HG03558 (cell line): ENCODE data around the gene FNBP1L.

Experiments used
- ATAC-seq: cut with Tn5 transposase; IDR thresholded peaks from one replicate; pipeline ENCODE4 v1.9.1; 2021; ENCODE audit warnings: moderate number of reproducible peaks; ENCODE audit not compliant: unreplicated experiment; ENCODE audit errors: extremely low read depth

Gene FNBP1L

DNA sequence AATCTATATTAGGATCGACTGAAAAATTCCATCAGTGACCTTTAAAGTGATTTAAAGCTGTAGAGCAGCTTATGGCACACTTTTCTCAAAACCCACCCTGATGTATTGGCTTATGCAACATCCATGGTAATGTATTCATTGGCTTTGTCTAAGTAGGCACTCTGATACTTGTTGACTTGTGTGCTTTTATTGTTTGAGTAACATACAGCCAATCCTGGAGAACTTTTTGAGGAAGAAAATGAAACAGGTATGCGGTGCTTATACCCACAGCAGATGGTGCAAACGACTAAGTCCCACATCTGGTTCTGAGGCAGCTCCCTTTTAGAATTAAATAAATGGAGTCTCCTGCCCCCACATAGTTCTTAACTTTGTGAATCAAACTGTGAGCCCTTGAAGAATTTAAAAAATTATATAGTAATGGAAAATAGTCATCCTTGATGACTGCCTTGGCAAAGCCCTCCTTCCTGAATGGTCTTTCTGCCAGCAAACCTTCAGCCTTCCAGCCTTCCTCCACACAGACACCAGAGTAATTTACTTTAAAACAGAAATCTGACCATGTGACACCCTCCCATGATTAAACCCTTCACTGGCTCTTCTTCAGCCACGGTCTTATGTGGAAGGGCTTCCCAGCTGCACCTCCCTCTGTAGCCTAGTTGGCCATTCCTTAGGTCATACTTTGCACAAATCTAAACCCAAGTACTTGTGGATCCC lies 117.7 kb downstream of the FNBP1L start:
- ATAC-seq: no peak

DNA sequence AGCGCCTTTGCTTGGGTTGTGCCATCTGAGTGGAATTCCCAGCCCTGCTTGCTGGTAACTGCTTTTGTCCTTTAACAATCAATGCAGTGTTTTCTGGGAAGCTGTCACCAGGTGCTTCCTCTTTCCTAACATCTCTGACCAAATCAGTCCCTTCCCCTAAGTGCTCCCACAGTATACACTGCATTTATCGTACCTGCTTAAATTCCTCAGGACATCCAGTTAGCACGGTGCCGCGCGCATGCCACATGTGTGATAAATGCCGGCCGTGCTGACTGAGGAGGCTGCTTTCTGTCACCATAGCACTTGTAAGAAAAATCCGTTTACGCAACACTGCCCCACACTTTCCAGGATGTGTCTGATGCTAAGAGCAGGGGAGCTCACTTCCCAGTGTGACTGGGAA lies 118.3 kb downstream of the FNBP1L start:
- no peak for ATAC-seq

DNA sequence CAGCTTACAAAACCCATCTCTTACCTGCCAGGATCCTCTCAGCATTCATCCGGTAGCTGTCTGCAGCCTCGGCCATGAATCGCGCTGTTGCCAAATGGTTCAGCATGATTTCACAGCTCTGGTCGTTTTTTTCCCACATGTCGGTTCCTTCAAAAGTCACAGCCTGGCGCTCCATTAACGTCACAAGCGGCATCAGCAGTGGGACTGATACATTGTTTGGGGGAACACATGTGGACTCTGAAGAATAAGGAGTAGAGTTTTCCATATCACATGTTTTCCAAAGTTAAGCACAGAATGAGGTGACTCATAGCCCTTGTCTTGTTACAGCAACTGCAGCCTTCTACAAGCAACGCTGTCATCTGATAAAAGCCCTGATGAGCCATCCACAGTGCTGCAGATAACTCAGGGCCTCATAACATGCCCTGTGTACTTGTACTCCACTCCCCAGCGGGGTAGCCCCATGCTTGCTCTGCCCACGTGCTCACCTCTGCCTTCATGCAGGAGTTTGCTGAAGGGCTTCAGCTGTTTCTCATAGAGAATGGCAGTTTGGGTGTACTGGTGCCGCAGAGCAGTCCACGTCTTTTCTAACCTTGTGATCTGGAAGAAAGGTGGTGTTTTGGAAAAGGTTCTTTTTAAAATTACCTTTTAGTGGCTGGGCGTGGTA lies 119.5 kb downstream of the FNBP1L start:
- no peak for ATAC-seq

DNA sequence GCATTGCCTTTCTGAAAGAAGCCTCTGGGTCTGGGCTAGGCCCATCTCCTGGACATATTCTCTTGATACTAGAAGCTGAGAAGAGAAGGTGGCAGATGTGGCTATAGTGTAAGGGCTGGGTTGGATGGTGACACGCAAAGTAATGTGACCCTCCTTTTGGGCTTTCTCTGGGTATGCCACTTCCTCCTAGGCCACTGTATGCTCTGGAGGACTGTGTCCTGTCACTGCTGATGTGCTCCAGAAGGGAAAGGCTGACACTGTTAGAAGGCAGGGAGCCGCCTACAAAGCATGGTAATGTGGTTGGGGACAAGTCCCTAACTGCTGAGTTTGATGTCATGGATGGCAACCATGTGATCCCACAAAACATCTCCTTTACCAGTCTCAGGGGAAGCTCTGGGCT lies 121.6 kb downstream of the FNBP1L start:
- ATAC-seq: no peak

DNA sequence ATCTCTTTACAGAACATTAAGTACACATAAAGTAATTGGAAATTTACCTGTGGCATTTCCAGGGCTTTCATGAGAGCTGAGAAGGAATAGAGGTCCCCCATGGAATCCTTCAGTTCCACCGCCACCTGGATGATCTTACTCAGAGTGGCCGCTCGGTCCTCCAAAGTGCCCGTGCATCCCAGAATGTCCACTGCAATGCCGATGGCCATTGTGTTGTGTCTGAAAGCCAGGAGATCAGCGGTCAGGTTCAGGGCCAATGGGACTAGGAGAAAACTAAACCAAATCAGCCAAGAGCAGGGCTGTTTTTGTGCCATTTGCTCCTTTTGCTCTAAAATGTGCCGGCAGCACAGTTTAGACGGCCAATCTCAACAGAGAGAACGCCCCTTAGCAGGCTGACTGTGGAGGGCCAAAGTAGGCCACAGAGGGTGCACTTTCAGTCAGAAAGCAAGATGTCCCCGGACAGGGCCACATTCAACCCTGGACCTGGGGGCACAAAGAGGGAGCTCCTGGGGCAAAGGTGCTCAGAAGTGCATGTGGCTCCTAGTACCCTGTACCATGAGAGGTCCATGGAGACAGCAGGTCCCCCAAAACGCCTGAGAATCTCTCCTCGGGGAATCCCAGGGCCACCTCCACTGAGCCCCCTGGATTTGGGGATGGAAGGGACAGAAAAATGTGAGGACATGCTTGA lies 123.8 kb downstream of the FNBP1L start:
- no peak for ATAC-seq

DNA sequence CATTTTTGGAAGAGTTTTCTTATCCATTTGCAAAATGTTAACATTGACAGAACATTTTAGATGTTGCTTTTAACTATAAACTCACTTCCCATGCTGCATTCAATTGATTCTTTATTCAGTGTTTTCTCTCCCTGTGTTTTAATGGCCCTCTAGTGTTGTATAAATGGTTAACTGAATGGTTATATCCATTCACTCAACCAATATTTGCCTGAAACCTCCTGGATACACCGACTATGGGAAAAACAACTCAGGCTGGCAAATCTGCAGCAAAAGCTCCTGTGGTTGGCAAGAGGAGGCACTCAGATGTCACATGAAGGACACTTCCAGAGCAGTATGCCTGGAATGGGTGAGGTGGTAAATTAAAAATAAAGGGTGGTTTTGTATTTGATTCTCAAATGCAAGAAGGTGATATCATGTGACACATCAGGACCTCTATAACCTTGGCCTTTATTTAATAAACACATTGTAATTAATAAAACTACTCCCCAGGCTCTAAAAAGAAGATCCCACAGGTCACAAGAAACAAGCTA lies 126.1 kb downstream of the FNBP1L start:
- ATAC-seq: no peak

DNA sequence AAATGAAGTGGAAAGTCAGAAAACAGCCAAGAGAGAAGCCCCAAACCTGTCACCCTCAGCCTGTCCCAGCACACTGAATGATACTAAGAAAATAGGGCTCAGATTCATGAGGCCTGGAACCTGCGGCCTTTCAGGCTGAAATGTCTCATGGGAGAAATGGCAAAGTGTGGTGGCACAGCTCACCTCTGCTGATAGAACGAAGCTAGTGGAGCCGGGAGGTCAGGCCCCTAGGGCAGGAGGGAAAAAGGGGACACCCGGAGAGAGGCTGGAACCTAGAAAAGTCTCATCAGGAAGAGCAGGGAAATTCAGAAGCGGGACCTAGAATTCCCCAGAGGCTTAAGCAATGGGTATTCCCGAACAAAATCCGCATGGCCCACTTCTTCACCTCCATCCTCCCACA lies 126.6 kb downstream of the FNBP1L start:
- ATAC-seq: no peak

DNA sequence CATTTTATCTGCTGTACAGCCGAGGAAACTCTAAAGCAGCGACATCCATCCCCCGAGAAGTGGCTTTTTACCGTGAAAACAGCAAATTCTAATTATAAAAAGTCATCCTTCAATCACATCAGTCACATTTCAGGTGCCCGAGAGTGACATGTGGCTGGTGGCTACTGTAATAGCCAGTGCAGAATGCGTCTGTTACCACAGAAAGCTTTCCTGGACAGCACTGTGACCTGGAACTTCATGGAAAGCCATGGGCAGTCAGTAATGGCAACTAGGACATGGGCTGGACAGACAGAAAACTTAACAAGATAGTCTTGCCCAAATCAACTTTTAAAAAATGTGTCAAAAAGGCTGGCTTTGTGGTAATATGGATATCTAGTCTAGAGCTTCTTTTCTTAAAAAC lies 127.1 kb downstream of the FNBP1L start:
- no peak for ATAC-seq

DNA sequence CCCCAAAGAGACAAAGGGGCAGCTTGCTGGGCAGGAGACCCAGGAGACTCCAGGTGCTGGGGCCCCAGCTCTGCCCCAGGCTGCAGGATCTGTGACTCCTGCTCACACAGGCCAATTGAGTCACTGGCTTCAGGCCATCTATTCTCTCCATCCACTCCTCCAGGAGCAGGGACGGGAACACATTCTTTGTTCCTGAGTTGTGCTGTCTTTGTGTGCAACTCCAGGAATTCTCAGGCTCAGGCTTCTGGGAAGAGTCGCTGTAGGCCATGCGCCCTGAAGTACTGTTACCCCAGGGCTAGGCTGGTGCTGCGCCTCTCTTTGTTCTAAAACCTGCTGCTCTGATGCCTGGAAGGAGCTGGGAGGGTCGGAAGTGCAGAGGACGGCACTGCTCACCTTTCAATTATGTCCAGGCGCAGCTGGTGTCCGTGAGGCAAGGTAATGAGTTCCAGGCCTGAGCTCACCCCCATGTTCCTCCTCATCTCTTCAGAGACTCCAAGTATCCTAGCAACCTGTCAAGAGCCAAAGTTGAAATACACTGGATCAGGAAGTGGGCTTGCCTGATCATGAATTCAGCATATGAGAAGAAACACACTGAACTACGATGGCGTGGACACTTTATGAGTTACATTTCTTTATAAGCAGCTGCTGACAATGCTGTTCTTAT lies 127.8 kb downstream of the FNBP1L start:
- ATAC-seq: no peak

DNA sequence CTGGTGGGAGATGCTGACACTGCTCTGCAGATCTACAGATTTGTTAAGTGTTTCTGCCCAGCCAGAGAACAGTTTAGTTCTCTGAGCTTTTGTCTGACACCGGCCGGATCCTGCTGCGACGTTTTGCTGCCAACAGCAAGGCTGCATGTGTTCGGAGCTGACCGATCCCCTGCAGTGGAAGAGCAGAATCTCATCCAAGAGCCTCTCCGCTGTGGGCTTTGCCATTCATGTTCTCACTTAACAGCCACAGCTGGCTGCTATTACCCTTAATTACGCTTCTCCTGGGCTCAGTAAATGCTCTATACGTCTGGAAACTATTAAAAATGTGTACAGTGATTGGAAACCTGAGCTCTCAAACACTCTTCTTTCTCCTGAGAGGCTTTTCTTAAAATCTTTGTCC lies 128.4 kb downstream of the FNBP1L start:
- no peak for ATAC-seq

DNA sequence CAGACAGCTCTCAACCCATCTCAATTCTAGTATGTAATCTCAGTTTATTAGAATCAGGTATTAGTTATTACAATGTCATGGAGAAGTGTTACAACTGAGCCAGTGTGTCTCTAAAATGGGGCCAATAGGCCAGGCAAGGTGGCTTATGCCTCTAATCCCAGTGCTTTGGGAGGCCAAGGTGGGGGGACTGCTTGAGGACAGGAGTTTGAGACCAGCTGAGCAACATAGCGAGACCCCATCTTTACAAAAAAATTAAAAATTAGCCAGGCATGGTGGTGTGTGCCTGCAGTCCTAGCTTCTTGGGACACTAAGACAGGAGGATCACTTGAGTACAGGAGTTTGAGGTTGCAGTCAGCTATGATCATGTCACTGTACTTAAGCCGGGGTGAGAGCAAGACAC lies 128.8 kb downstream of the FNBP1L start:
- no peak for ATAC-seq

DNA sequence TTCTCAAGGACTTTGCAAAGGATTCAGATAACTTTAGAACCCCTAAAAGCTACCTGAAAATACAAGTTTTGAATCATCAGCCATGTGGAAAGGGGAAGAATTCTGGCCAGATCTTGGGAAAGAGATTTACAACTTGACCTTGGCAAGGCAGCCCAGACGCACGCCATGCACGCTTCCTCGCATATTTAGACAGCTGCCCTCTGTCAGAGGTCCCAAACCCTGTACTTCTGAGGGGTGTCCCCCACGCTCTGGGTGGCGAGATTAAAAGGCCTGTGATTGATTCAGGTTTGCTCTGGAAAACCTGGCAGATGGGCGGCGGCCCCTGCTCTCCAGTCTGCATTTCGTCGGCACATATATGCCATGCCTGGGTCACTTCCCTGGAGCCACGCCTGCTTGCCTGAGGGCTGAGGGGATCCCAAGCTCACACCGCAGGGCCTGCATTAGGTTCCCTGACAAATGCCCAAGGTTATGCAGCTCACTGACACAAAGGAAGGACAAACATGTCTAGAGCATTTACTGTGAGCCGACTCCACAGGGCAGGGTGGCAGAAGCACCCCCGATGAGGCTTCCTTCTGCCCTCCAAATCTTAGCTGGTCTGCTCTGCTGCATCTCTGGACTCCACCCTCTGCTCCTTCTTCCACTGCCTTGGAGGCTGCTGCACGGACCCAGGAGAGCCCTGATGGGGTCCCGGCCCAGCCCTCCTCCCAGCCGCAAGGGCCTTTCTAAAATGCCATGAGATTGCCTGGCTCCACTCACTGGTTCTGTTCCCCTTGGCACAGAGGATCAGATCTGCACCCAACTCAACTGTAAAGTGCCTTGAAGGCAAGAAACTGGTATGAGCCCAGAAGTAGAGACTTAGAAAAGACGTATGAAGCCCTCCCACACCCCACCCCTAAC lies 129.9 kb downstream of the FNBP1L start:
- no peak for ATAC-seq

DNA sequence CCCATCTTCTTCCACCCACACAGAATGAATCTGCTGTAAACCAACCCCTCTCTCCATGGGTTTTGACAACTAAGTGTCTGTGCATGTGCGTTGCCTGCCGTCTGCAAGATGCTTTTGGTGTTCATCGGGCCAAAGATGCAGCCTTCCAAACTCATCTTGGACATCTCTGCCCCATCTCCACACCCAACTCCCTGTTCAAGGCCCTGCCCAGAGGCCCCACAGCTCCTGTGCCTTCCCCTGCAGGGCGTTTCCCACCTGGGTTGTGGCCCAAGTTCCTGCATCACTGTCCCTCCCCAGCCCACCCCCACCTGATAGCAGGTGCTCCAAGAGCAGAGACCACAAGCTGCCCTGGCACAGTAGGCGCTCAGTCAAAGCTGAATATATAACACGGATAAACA lies 130.5 kb downstream of the FNBP1L start:
- ATAC-seq: no peak

DNA sequence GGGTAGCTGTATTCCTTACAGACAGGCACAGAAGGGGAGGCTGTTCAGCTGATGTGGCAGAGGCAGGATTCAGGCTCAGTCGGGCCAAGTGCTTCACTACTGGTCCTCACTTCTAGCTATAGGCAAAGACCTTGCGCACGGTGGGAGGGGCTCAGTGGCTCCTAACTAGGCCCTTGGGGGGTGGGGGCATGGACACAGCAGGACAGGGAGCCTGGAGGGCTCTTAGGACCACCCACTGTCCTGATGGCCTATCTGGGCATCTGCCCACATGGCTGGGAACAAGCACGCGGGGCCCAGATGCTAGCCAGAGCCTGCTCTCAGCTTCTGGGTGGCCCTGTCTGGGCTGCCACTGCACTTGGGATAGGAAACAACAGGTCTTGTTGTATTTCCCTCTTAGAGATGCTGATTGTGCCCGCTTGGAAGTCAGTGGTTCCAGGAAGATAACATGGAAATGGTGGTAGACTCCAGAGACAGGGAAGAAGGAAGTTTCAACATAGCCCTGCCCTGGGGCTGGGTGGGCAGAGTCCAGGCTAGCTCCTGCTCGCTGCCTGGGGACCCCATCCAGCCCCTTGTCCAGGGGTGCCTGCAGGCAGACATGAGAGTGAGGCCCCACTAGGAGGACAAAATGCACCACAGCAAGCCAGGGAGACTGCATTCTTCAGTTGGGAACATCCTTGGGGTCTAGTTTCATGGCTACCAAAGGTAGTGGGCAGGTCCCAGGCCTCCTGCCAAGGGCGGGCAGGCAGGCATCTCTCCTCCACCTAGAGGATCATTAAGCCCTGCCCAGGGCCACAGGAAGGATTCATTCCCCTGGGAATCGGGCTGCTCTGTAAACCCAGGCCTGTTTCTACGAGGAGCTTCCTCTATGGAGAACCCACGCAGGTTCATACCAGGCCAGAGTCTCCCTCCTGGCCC lies 131.2 kb downstream of the FNBP1L start:
- ATAC-seq: no peak

DNA sequence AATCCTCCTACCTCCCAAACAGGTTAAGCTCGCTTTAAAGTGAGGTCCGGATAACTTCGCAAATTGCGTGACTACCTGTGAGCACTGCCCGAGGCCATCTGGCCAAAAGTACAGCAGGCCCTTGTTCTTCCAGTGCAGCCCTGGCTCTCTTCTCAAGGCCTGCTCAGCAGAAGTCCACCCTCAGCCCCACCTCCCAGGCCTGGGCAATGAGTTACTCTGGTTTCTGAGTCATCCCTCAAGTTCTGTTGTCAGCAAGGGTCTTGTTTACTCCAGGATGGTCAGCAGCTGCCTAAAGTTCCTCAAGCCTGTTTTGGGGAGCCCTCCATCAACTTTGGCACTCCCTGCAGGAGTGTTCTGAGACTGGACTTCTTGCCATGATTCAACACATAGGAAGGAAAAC lies 132.0 kb downstream of the FNBP1L start:
- no peak for ATAC-seq

DNA sequence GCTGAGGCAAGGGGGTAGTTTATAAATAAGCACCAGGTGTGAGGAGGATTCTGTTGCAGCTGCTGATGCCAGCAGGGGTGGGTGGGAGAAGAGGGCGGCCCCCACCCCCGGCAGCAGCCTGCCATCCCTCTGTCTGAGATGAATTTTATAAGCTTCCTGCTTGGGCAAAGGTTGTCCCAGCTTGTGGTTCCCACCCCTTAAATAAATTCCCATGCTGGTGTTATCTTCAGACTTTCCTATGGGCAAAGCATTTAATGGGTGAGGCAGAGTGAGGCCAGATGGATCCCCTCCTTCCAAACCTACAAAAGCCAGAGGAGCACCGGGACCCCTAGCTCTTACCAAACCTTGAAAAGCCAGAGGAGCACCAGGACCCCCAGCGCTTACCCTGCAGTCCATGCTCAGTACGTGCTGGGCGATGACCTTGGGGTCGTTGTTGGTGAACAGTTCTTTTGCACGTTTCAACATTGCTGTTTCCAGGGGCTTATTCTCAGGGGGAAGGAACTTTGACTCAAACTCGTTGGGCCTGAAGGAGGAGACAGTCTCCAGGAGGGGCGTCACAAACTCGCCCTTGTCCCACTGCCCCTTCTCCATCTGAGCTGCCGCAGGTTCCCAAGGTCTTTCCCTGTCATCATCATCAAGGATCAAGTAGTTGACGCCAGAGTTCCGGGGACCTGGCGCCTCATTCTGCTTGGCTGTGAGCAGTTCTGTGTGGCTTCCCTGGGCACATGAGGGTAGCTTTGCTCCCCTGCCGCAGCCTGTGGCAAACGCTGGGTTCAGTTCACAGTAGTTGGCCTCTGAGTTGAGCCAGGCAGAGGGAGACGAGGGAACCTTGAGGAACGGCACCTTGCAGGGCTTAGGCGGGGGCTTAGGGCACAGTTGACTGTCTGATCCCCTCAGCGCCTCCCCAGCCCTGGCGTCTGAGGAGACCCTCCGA lies 134.3 kb downstream of the FNBP1L start:
- no peak for ATAC-seq

DNA sequence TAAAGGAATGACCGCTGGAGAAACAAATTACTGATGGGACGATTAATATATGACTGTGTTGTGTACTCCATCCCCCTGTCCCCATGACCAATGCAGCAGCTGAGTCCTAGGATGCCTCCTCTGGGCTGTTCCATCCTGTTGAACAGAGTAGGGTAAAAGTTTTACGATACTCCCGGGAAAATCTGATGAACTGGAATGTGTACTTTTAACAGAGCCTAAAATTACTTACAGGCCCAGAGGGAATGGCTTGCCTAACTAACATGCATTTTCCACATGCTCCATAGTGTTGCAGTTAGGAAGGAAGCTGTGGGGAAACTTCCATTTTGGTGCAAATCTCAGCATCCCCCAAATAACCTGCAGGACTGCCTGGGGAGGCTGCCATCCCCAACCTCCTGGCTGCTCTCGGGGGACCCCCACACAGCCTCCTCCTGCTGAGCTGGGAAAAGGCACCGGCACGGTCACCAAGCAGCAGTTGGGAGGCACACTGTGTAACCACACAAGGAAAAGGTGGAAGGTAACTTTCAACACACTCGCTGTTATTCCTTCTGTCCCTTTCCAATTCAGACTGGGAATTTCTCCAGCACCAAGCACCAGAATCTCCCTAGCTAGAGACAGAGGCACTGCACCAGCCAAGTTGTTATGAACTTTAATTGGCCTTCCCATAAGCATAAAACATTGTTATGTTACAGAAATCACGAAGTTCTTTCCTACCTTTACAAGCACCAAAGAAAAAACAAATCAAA lies 136.5 kb downstream of the FNBP1L start:
- ATAC-seq: no peak
